Lung (tissue), 16 donors: ENCODE measurements around the gene MEGF10. TPM values are rescaled to one million over a fixed set of nuclear protein-coding genes. Genes with fewer than 3 reads are reported as not detected.

Source experiments
- ATAC-seq: fragments of 200-7000 bp; cut with Tn5 transposase; one replicate; pipeline ENCODE4 v1.9.1; 2020; ENCODE audit warnings: moderate number of reproducible peaks; ENCODE audit not compliant: insufficient read depth, low FRiP score
- DNase-seq, 3 donors: peaks; one replicate each; pipeline ENCODE4 v3.0.0-alpha.2; 2013 to 2017
- H3K27ac ChIP-seq, 2 donors: one replicate each; pipeline ENCODE4 v1.5.1; 2013; ENCODE audit warnings: mild to moderate bottlenecking in 2 of 2, moderate library complexity in 2 of 2, control low read depth in 1 of 2, inconsistent platforms in 1 of 2, low read depth in 1 of 2, low read length in 1 of 2
- H3K27me3 ChIP-seq, 3 donors: one replicate each; pipeline ENCODE4 v1.5.1; 2013; ENCODE audit warnings: low read length in 2 of 3; ENCODE audit not compliant: control insufficient read depth in 3 of 3, insufficient read depth in 3 of 3
- H3K36me3 ChIP-seq, 4 donors: one replicate each; pipeline ENCODE4 v1.5.1; 2013; ENCODE audit warnings: low read length in 4 of 4, mild to moderate bottlenecking in 1 of 4, moderate library complexity in 1 of 4; ENCODE audit not compliant: control insufficient read depth in 4 of 4, insufficient read depth in 4 of 4
- H3K4me1 ChIP-seq, 5 donors: one replicate each; pipeline ENCODE4 v1.5.1; 2013; ENCODE audit warnings: low read length in 5 of 5, mild to moderate bottlenecking in 2 of 5, moderate library complexity in 1 of 5; ENCODE audit not compliant: control insufficient read depth in 5 of 5, insufficient read depth in 5 of 5
- H3K4me3 ChIP-seq: one replicate; pipeline ENCODE4 v1.5.1; 2013; ENCODE audit warnings: mild to moderate bottlenecking, control low read depth, moderate library complexity
- H3K9ac ChIP-seq, 2 donors: one replicate each; pipeline ENCODE4 v1.5.1; 2013; ENCODE audit warnings: low read length in 2 of 2, control low read depth in 1 of 2; ENCODE audit not compliant: insufficient read depth in 1 of 2
- H3K9me3 ChIP-seq, 4 donors: one replicate each; pipeline ENCODE4 v1.5.1; 2013; ENCODE audit warnings: low read length in 3 of 4, mild to moderate bottlenecking in 1 of 4, moderate library complexity in 1 of 4; ENCODE audit not compliant: control insufficient read depth in 4 of 4, insufficient read depth in 3 of 4
- WGBS, 2 donors: extraction: QIAGEN DNeasy Blood & Tissue Kit; methylation state at CpG; one replicate each; pipeline ENCODE4 v1.1.7; 2013; 5-methylcytosine and 5-hydroxymethylcytosine counted together
- long read RNA-seq, 5 donors: transcript quantifications; one replicate each; lab custom pipeline, GENCODE V29; 2026
- polyA plus RNA-seq, 2 donors: library from polyadenylated mRNA; stranded (reverse); fragments of 200-250 nt; gene quantifications; one replicate each; pipeline ENCODE4 v1.2.1, GENCODE V29; 2013
- total RNA-seq, 2 donors: library from RNA; depleted of rRNA in 1 of 2; stranded (reverse); fragments of >200 nt in 1 of 2; gene quantifications; one replicate each; pipeline ENCODE4 v1.2.1, GENCODE V29; 2014 to 2021
- TF ChIP-seq, protein P1 (sequence below): IDR thresholded peaks from 2 replicates; pipeline ENCODE4 v1.5.1; 2012; ENCODE audit warnings: mild to moderate bottlenecking; ENCODE audit errors: control extremely low read depth, extremely low read depth
- donor health status: control.
- donor health status: control.
- donor health status: Bipolar disorder and iron deficiency.
- donor health status: healthy.
- donor health status: DM: yes; HTN: yes; CAD: no.

The MEGF10 gene
- total RNA-seq (under 1 TPM; 0.21 to 0.82 TPM), polyA plus RNA-seq (under 1 TPM; 0.02 to 0.03 TPM)
- long read RNA-seq, donor 1: 0 reads
- long read RNA-seq, donor 2: 0 reads
- long read RNA-seq, donor 3: 0 reads
- long read RNA-seq, donor 4: 0 reads
- long read RNA-seq, donor 5: 0 reads

DNA sequence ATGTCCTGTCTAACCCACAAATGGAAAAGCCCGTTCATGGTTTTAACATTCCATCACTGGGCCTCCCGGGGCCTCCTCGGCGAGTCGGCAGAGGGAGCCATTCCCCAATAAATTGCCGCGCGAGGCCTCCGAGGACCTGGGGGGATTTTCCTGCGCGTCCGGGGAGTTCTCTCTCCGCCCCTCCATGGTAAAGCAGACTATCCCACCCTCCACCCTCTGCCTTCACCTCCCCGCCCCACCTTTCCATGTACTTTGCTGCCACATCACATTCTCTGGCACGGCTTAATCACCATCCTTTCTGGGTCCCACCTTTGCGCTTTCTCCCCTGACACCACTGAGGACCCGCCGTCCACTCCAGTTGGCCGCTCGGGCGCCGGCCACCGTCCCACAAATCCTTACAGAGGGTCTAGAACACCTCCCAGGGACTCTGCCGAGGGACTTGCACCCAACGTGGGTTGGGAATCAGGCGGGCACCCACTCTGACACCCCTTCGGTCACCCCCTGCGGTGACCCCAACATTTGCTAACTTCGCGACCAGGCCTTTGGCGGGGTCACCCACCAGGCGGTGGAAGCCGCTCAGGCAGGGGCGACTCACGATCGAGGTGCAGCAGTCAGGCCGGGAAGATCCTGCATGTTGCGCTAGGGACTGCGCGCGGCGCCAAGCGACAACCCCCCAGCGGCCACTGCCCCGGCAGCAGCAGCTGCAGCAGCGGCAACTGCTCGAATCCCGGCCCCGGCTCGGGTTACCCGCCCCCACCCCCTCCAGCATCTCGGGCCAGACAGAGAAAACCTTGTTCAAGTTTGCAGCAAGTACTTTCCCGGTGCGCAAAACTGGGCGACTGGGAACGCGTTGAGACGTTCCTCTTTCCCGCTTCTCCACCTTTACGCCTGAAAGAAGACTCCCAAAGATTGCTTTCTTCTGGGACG, at the start of gene MEGF10:
Gene MEGF10 (plus strand): TSS at position 778 of the 927 bp plus-strand sequence. CDS start 40,513 bp downstream, outside the sequence.
- H3K4me3 ChIP-seq: no peak within 1 kb of the TSS

DNA sequence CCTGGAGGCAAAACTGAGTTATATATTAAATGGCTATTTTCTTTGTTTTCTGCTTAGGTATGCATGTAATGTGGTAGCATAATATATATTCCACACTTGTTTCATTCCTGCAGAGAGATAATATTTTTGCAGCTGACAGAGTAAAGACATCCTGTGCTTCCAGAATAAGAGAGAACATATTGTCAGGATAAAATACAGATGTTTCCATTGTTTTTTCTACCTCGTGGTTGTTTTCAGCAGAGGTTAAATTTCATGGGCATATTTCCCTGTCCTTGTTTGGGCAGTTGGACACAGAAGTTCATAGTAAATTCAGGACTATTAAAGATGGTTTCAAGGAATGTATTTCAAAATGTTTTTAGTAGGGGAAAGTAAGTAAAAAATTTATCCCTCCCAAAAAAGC, 47.6 kb upstream of the MEGF10 start:
- no peaks in the 10 kb centered on the region for H3K4me1 ChIP-seq
- H3K27ac ChIP-seq: no peak overlapping the region
- H3K27me3 ChIP-seq: no peaks in the 10 kb centered on the region
- ATAC-seq (no peak), DNase-seq (no peak)
- H3K36me3 ChIP-seq: no peaks in the 10 kb centered on the region
- H3K9me3 ChIP-seq: peaks cover 0 to 3% (median 0%) of the 10 kb centered on the region in 4 donors
- TF ChIP-seq, protein P1, sequence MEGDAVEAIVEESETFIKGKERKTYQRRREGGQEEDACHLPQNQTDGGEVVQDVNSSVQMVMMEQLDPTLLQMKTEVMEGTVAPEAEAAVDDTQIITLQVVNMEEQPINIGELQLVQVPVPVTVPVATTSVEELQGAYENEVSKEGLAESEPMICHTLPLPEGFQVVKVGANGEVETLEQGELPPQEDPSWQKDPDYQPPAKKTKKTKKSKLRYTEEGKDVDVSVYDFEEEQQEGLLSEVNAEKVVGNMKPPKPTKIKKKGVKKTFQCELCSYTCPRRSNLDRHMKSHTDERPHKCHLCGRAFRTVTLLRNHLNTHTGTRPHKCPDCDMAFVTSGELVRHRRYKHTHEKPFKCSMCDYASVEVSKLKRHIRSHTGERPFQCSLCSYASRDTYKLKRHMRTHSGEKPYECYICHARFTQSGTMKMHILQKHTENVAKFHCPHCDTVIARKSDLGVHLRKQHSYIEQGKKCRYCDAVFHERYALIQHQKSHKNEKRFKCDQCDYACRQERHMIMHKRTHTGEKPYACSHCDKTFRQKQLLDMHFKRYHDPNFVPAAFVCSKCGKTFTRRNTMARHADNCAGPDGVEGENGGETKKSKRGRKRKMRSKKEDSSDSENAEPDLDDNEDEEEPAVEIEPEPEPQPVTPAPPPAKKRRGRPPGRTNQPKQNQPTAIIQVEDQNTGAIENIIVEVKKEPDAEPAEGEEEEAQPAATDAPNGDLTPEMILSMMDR: no peak
- no peak overlapping the region for H3K9ac ChIP-seq
- no peak overlapping the region for H3K4me3 ChIP-seq
- 36 to 62% methylated on average over 1 of the region's 1 CpG for WGBS, 2 donors

More for the DNA sequence above, at the start of gene MEGF10:
- peak; percentile 45 to 63 (median 60) for DNase-seq
- Histone ChIP-seq H3K9ac (no peak within 1 kb of the TSS), H3K36me3 (no peaks in the 10 kb centered on the region), H3K4me1 (peaks cover 0 to 5% (median 0%) of the 10 kb centered on the region in 5 donors), H3K27me3 (peaks cover 5 to 46% (median 30%) of the 10 kb centered on the region in 3 donors), H3K9me3 (peaks cover 0 to 3% (median 0%) of the 10 kb centered on the region in 4 donors), H3K27ac (no peak within 1 kb of the TSS)
- 1 to 3% methylated on average over 58 to 61 of the region's 61 CpGs for WGBS, 2 donors
- ATAC-seq: peak; percentile 47
- TF ChIP-seq, protein P1: no peak

DNA sequence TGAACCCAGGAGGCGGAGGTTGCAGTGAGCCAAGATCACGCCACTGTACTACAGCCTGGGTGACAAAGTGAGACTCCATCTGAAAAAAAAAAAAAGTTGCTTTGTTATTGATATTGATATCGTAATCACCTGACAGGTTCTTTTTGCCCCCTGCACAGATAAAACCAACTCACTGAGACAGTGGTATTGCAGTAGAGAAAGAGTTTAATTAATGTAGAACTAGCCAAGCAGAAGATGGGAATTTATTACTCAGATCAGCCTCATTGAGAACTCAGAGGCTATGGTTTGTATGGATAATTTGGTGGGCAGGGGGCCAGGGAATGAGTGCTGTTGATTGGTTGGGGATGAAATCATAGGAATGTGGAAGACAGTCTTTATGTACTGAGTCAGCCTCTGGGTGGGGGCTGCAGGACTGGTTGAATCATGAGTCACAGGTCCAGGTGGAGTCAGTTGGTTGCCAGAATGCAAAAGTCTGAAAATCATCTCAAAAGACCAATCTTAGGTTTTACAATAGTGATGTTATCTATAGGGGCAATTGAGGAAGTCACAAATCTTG, 35.8 kb upstream of the MEGF10 start:
- Histone ChIP-seq H3K9me3 (peaks cover 0 to 4% (median 4%) of the 10 kb centered on the region in 4 donors), H3K27me3 (no peaks in the 10 kb centered on the region), H3K4me1 (no peaks in the 10 kb centered on the region), H3K4me3 (no peak overlapping the region), H3K9ac (no peak overlapping the region), H3K27ac (no peak overlapping the region), H3K36me3 (no peaks in the 10 kb centered on the region)
- TF ChIP-seq, protein P1: no peak
- DNase-seq (no peak), ATAC-seq (no peak)
- WGBS, 2 donors: 97 to 98% methylated on average over 3 of the region's 3 CpGs
